BLaER1 (cell line): ENCODE measurements around the gene ERC2.

Source experiments
- H3K27ac ChIP-seq: shearing (Covaris generic); formaldehyde crosslinking; 2 replicates; pipeline ENCODE4 v1.8.1; 2022
- H3K27me3 ChIP-seq: shearing (Covaris generic); formaldehyde crosslinking; 2 replicates; pipeline ENCODE4 v1.8.1; 2022
- H3K36me3 ChIP-seq: shearing (Covaris generic); formaldehyde crosslinking; 2 replicates; pipeline ENCODE4 v1.8.1; 2022
- H3K4me1 ChIP-seq: shearing (Covaris generic); formaldehyde crosslinking; 2 replicates; pipeline ENCODE4 v1.8.1; 2022
- H3K4me2 ChIP-seq: shearing (Covaris generic); formaldehyde crosslinking; 2 replicates; pipeline ENCODE4 v1.8.1; 2022
- H3K4me3 ChIP-seq: shearing (Covaris generic); formaldehyde crosslinking; 2 replicates; pipeline ENCODE4 v1.8.1; 2022
- H3K9ac ChIP-seq: shearing (Covaris generic); formaldehyde crosslinking; 2 replicates; pipeline ENCODE4 v1.8.1; 2022
- H3K9me3 ChIP-seq: shearing (Covaris generic); formaldehyde crosslinking; 2 replicates; pipeline ENCODE4 v1.8.1; 2022
- H4K20me1 ChIP-seq: shearing (Covaris generic); formaldehyde crosslinking; 2 replicates; pipeline ENCODE4 v1.8.1; 2022
- Cebpa-rat ChIP-seq: shearing (Covaris generic); IDR thresholded peaks from 2 replicates; pipeline ENCODE4 v1.8.1; 2022

ERC2 gene

GRCh38 chr3:56409790-56410189 lies 58.5 kb downstream of the ERC2 start:
- no peak overlapping the region for H3K9ac ChIP-seq
- H3K27me3 ChIP-seq = no peaks in the 10 kb centered on the region
- no peaks in the 10 kb centered on the region for H3K4me1 ChIP-seq

GRCh38 chr3:56408761-56409196 lies 59.5 kb downstream of the ERC2 start:
- Histone ChIP-seq H3K4me1 (no peaks in the 10 kb centered on the region), H3K27me3 (no peaks in the 10 kb centered on the region), H3K4me2 (no peak overlapping the region), H3K9me3 (no peaks in the 10 kb centered on the region), H3K9ac (no peak overlapping the region), H4K20me1 (no peaks in the 10 kb centered on the region), H3K36me3 (no peaks in the 10 kb centered on the region), H3K4me3 (no peak overlapping the region), H3K27ac (no peak overlapping the region)
- no peak for TF ChIP-seq Cebpa-rat

More at GRCh38 chr3:56409790-56410189, 58.5 kb downstream of the ERC2 start:
- Histone ChIP-seq H3K27ac (no peak overlapping the region), H4K20me1 (no peaks in the 10 kb centered on the region), H3K4me3 (no peak overlapping the region), H3K4me2 (no peak overlapping the region), H3K36me3 (no peaks in the 10 kb centered on the region), H3K9me3 (no peaks in the 10 kb centered on the region)
- TF ChIP-seq Cebpa-rat = no peak

- Histone ChIP-seq H3K4me3 (no peak overlapping the region), H3K4me2 (no peak overlapping the region), H3K36me3 (no peaks in the 10 kb centered on the region), H3K27ac (no peak overlapping the region), H3K4me1 (no peaks in the 10 kb centered on the region), H4K20me1 (no peaks in the 10 kb centered on the region), H3K9me3 (peaks cover 5% of the 10 kb centered on the region; the same call in 1 of the 2 replicates), H3K9ac (no peak overlapping the region), H3K27me3 (no peaks in the 10 kb centered on the region)
- TF ChIP-seq Cebpa-rat = no peak
These were observed 61.3 kb downstream of the ERC2 start for GRCh38 chr3:56406826-56407515.

- Histone ChIP-seq H3K9ac (no peak overlapping the region), H3K27ac (no peak overlapping the region), H3K4me2 (no peak overlapping the region), H3K27me3 (no peaks in the 10 kb centered on the region), H4K20me1 (no peaks in the 10 kb centered on the region), H3K4me1 (no peaks in the 10 kb centered on the region), H3K4me3 (no peak overlapping the region), H3K36me3 (no peaks in the 10 kb centered on the region), H3K9me3 (peaks cover 6% of the 10 kb centered on the region; the same call in 1 of the 2 replicates)
- TF ChIP-seq Cebpa-rat = no peak
These were observed 63.4 kb downstream of the ERC2 start for GRCh38 chr3:56404884-56405283.

- Histone ChIP-seq H3K27me3 (no peaks in the 10 kb centered on the region), H3K27ac (no peak overlapping the region), H3K4me3 (no peak overlapping the region), H3K4me1 (no peaks in the 10 kb centered on the region), H3K4me2 (no peak overlapping the region), H3K9me3 (peaks cover 6% of the 10 kb centered on the region; the same call in 1 of the 2 replicates), H4K20me1 (no peaks in the 10 kb centered on the region), H3K36me3 (no peaks in the 10 kb centered on the region), H3K9ac (no peak overlapping the region)
- TF ChIP-seq Cebpa-rat = no peak
These were observed 69.6 kb downstream of the ERC2 start for GRCh38 chr3:56398659-56399058.

GRCh38 chr3:56397798-56398197 lies 70.5 kb downstream of the ERC2 start:
- no peaks in the 10 kb centered on the region for H4K20me1 ChIP-seq
- no peak overlapping the region for H3K27ac ChIP-seq
- H3K27me3 ChIP-seq = no peaks in the 10 kb centered on the region
- H3K36me3 ChIP-seq = no peaks in the 10 kb centered on the region
- peaks cover 6% of the 10 kb centered on the region; the same call in 1 of the 2 replicates for H3K9me3 ChIP-seq
- no peaks in the 10 kb centered on the region for H3K4me1 ChIP-seq
- TF ChIP-seq Cebpa-rat = no peak
- H3K4me2 ChIP-seq = no peak overlapping the region
- no peak overlapping the region for H3K4me3 ChIP-seq
- no peak overlapping the region for H3K9ac ChIP-seq

- no peak for TF ChIP-seq Cebpa-rat
- H3K4me2 ChIP-seq = no peak overlapping the region
- no peaks in the 10 kb centered on the region for H4K20me1 ChIP-seq
- H3K4me3 ChIP-seq = no peak overlapping the region
- H3K36me3 ChIP-seq = no peaks in the 10 kb centered on the region
- no peak overlapping the region for H3K9ac ChIP-seq
- H3K9me3 ChIP-seq = no peaks in the 10 kb centered on the region
- no peaks in the 10 kb centered on the region for H3K4me1 ChIP-seq
- no peak overlapping the region for H3K27ac ChIP-seq
- no peaks in the 10 kb centered on the region for H3K27me3 ChIP-seq
These were observed 79.0 kb downstream of the ERC2 start for GRCh38 chr3:56389183-56389830.

- Histone ChIP-seq H3K4me1 (no peaks in the 10 kb centered on the region), H3K4me2 (no peak overlapping the region), H3K27me3 (no peaks in the 10 kb centered on the region), H3K4me3 (no peak overlapping the region), H4K20me1 (no peaks in the 10 kb centered on the region), H3K36me3 (no peaks in the 10 kb centered on the region), H3K9ac (no peak overlapping the region), H3K27ac (no peak overlapping the region), H3K9me3 (no peaks in the 10 kb centered on the region)
- TF ChIP-seq Cebpa-rat = no peak
These were observed 85.2 kb downstream of the ERC2 start for GRCh38 chr3:56383092-56383491.

GRCh38 chr3:56379723-56380287 lies 88.5 kb downstream of the ERC2 start:
- Histone ChIP-seq H4K20me1 (no peaks in the 10 kb centered on the region), H3K27me3 (no peaks in the 10 kb centered on the region), H3K36me3 (no peaks in the 10 kb centered on the region), H3K4me2 (no peak overlapping the region), H3K9me3 (peaks cover 5% of the 10 kb centered on the region), H3K9ac (no peak overlapping the region), H3K4me1 (no peaks in the 10 kb centered on the region), H3K27ac (no peak overlapping the region), H3K4me3 (no peak overlapping the region)
- TF ChIP-seq Cebpa-rat = no peak

- no peak overlapping the region for H3K4me2 ChIP-seq
- no peak overlapping the region for H3K9ac ChIP-seq
- no peaks in the 10 kb centered on the region for H4K20me1 ChIP-seq
- TF ChIP-seq Cebpa-rat = no peak
- H3K27ac ChIP-seq = no peak overlapping the region
- H3K9me3 ChIP-seq = peaks cover 5% of the 10 kb centered on the region
- H3K36me3 ChIP-seq = no peaks in the 10 kb centered on the region
- no peaks in the 10 kb centered on the region for H3K27me3 ChIP-seq
- no peaks in the 10 kb centered on the region for H3K4me1 ChIP-seq
- H3K4me3 ChIP-seq = no peak overlapping the region
These were observed 92.6 kb downstream of the ERC2 start for GRCh38 chr3:56375654-56376053.
